Testis (tissue), 2 donors: ENCODE measurements around the gene NPIPA8.
"Not testable (repeated sequence)": the region's sequence is repeated elsewhere in the genome, so short reads cannot be mapped to it uniquely, and the experiment has no call there.

Source experiments
- CTCF ChIP-seq, 3 experiments: fragments of 450-650 bp in 2 of 3; fragments of 200-600 bp in 1 of 3; sonication (generic) in 1 of 3; IDR thresholded peaks; one replicate each; pipeline ENCODE4 v1.5.1; 2016 to 2019; ENCODE audit warnings: antibody characterized with exemption in 3 of 3, mild to moderate bottlenecking in 2 of 3, moderate library complexity in 1 of 3
- POLR2A ChIP-seq: fragments of 450-650 bp; IDR thresholded peaks from one replicate; pipeline ENCODE4 v1.6.1; 2017; ENCODE audit warnings: antibody characterized with exemption, mild to moderate bottlenecking, moderate library complexity

GRCh38 chr16:18293337-18293956 is 43.1 kb downstream of the NPIPA8 start:
- TF ChIP-seq CTCF (IDR thresholded peaks at IDR 0.05); POLR2A: not testable (repeated sequence)
